Spleen (tissue), 3 donors: ENCODE data around the gene IL19.

Experiments
- POLR2A ChIP-seq, 3 donors: fragments of 450-650 bp; IDR thresholded peaks; one replicate each; pipeline ENCODE4 v1.5.1; 2017; ENCODE audit warnings: antibody characterized with exemption in 3 of 3, mild to moderate bottlenecking in 1 of 3
- POLR2AphosphoS5 ChIP-seq, 3 donors: sonication (generic); formaldehyde crosslinking; IDR thresholded peaks; one replicate each; pipeline ENCODE4 v1.5.1; 2017; ENCODE audit warnings: antibody characterized with exemption in 3 of 3

GRCh38 chr1:206729507-206729906, 41.1 kb upstream of the IL19 start:
- TF ChIP-seq POLR2A (IDR thresholded peaks at IDR 0.05) (no peak), POLR2AphosphoS5 (IDR thresholded peaks at IDR 0.05) (peak in 1 of 3 donors; percentile 21)
